Activated CD8-positive, alpha-beta memory T cell treated with anti-CD3 and anti-CD28 coated beads for 4 hours (primary cell): ENCODE data around the gene GADL1.

ENCODE experiments used
- DNase-seq, 2 donors: peaks; one replicate each; pipeline ENCODE4 v3.0.0-alpha.2; 2020; ENCODE audit warnings: low read depth in 2 of 2

GADL1 gene

DNA sequence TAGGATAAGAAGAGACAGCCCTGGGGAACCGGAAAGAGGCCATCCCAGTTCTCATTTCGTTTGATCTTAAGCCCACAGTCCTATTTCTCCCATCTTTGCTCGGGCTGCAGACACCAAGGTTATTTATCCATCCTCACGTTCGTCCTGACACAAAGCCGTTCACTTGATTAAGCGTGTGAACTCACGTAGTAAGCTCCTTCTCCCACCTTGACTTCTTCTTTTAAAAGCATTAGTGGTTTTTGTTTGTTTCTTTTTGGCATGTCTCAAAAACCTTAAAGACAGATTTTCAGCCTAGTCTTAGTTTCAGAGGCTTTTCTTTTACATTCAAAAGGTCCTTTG, 217.1 kb downstream of the GADL1 start:
- no peak for DNase-seq

GRCh38 chr3:30676424-30677346, 217.8 kb downstream of the GADL1 start:
- DNase-seq = no peak
